ENCODE data around the gene ERRFI1. TPM values are rescaled to one million over a fixed set of nuclear protein-coding genes. Genes with fewer than 3 reads are reported as not detected.

ERRFI1 gene
- total RNA-seq, 2 experiments from 2014 or later = not detected

GRCh38 chr1:7989762-7990428 is 36.2 kb downstream of the ERRFI1 start:
- H3K9me2 ChIP-seq (ENCODE audit: insufficient read depth, low read length) = no peaks in the 10 kb centered on the region
- POLR2A ChIA-PET = interaction anchor here (0.7 kb wide), 1 partner anchor 159 kb away, joined by 3 read pairs; no protein-coding TSS in a partner anchor
- H4K20me1 ChIP-seq (ENCODE audit: insufficient read depth, low read length) = no peaks in the 10 kb centered on the region
- intact Hi-C loops (cut with micrococcal nuclease; ENCODE audit: unreplicated experiment) = no loop called here
- TF ChIP-seq, protein P1, sequence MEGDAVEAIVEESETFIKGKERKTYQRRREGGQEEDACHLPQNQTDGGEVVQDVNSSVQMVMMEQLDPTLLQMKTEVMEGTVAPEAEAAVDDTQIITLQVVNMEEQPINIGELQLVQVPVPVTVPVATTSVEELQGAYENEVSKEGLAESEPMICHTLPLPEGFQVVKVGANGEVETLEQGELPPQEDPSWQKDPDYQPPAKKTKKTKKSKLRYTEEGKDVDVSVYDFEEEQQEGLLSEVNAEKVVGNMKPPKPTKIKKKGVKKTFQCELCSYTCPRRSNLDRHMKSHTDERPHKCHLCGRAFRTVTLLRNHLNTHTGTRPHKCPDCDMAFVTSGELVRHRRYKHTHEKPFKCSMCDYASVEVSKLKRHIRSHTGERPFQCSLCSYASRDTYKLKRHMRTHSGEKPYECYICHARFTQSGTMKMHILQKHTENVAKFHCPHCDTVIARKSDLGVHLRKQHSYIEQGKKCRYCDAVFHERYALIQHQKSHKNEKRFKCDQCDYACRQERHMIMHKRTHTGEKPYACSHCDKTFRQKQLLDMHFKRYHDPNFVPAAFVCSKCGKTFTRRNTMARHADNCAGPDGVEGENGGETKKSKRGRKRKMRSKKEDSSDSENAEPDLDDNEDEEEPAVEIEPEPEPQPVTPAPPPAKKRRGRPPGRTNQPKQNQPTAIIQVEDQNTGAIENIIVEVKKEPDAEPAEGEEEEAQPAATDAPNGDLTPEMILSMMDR (conservative IDR thresholded peaks at IDR 0.05; ENCODE audit: low read length) = no peak
- TF ChIP-seq EZH2phosphoT487 (IDR thresholded peaks at IDR 0.05; ENCODE audit: borderline replicate concordance, low read depth, low read length) = no peak
- no peak overlapping the region for H3K27ac ChIP-seq (ENCODE audit: low read depth, low read length, poor library complexity, severe bottlenecking)
- CTCF ChIA-PET (ENCODE audit: unreplicated experiment) = no interaction called here
- H3K4me3 ChIP-seq (ENCODE audit: low read depth, low read length, poor library complexity, severe bottlenecking) = no peak overlapping the region
- no peak for DNase-seq (ENCODE audit: low spot score)
- no TSS peak for BruUV-seq (replicated peaks)
- H3K36me3 ChIP-seq (ENCODE audit: insufficient read depth, low read length) = peaks cover 27% of the 10 kb centered on the region
- H3K79me2 ChIP-seq (ENCODE audit: insufficient read depth, low read depth, low read length) = no peaks in the 10 kb centered on the region
- peaks cover 6% of the 10 kb centered on the region for H3K4me1 ChIP-seq (ENCODE audit: insufficient read depth, low read length, poor library complexity, severe bottlenecking)
- H3K9me3 ChIP-seq (ENCODE audit: low read length) = no peaks in the 10 kb centered on the region
- H2AFZ ChIP-seq (ENCODE audit: low read length) = no peak overlapping the region
- no peak overlapping the region for H3K4me2 ChIP-seq (ENCODE audit: low read length)

DNA sequence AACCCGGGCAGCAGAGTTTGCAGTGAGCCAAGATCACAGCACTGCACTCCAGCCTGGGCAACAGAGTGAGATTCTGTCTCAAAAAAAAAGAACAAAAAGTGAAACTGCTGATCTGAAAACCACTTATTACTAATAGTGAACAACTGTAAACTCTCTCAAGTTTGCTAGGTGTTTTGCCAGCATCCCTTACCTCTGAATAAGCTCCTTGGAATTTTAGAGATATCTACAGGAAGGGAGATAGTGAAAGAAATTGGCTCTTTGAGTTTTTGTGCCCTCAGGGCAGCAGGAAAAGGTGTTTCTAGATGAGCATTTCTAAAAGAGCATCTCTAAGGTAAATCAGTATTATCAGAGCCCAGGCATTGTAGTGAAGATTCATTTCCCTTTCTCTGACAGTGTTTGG is 37.5 kb downstream of the ERRFI1 start:
- H3K9me3 ChIP-seq (ENCODE audit: low read length) = no peaks in the 10 kb centered on the region
- no TSS peak for BruUV-seq (replicated peaks)
- POLR2A ChIA-PET = no interaction called here

GRCh38 chr1:7987528-7987927 is 38.6 kb downstream of the ERRFI1 start:
- H3K9me3 ChIP-seq (ENCODE audit: low read length) = no peaks in the 10 kb centered on the region
- H4K20me1 ChIP-seq (ENCODE audit: insufficient read depth, low read length) = no peaks in the 10 kb centered on the region; the same call in 1 of the 2 replicates
- peaks cover 51% of the 10 kb centered on the region for H3K36me3 ChIP-seq (ENCODE audit: insufficient read depth, low read length)
- H3K4me1 ChIP-seq (ENCODE audit: insufficient read depth, low read length, poor library complexity, severe bottlenecking) = no peaks in the 10 kb centered on the region
- no peak for DNase-seq (ENCODE audit: low spot score)
- H3K27ac ChIP-seq (ENCODE audit: low read depth, low read length, poor library complexity, severe bottlenecking) = no peak overlapping the region
- no TSS peak for BruUV-seq (replicated peaks)
- H3K4me3 ChIP-seq (ENCODE audit: low read depth, low read length, poor library complexity, severe bottlenecking) = no peak overlapping the region
- no peak overlapping the region for H2AFZ ChIP-seq (ENCODE audit: low read length)
- intact Hi-C loops (cut with micrococcal nuclease; ENCODE audit: unreplicated experiment) = no loop called here
- H3K79me2 ChIP-seq (ENCODE audit: insufficient read depth, low read depth, low read length) = no peaks in the 10 kb centered on the region
- TF ChIP-seq EZH2phosphoT487 (IDR thresholded peaks at IDR 0.05; ENCODE audit: borderline replicate concordance, low read depth, low read length) = no peak
- TF ChIP-seq, protein P1 (conservative IDR thresholded peaks at IDR 0.05; ENCODE audit: low read length) = no peak
- H3K4me2 ChIP-seq (ENCODE audit: low read length) = no peak overlapping the region
- ChIA-PET CTCF (ENCODE audit: unreplicated experiment) (no interaction called here), POLR2A (no interaction called here)
- H3K9me2 ChIP-seq (ENCODE audit: insufficient read depth, low read length) = no peaks in the 10 kb centered on the region

More for the DNA sequence above, 37.5 kb downstream of the ERRFI1 start:
- no peak for DNase-seq (ENCODE audit: low spot score)
- Histone ChIP-seq H3K79me2 (ENCODE audit: insufficient read depth, low read depth, low read length) (no peaks in the 10 kb centered on the region), H3K36me3 (ENCODE audit: insufficient read depth, low read length) (peaks cover 41% of the 10 kb centered on the region), H3K4me2 (ENCODE audit: low read length) (no peak overlapping the region), H3K4me1 (ENCODE audit: insufficient read depth, low read length, poor library complexity, severe bottlenecking) (peaks cover 1% of the 10 kb centered on the region), H3K27ac (ENCODE audit: low read depth, low read length, poor library complexity, severe bottlenecking) (no peak overlapping the region), H3K9me2 (ENCODE audit: insufficient read depth, low read length) (no peaks in the 10 kb centered on the region), H2AFZ (ENCODE audit: low read length) (no peak overlapping the region), H3K4me3 (ENCODE audit: low read depth, low read length, poor library complexity, severe bottlenecking) (no peak overlapping the region), H4K20me1 (ENCODE audit: insufficient read depth, low read length) (no peaks in the 10 kb centered on the region)
- TF ChIP-seq EZH2phosphoT487 (IDR thresholded peaks at IDR 0.05; ENCODE audit: borderline replicate concordance, low read depth, low read length) = no peak
- CTCF ChIA-PET (ENCODE audit: unreplicated experiment) = no interaction called here
- intact Hi-C loops (cut with micrococcal nuclease; ENCODE audit: unreplicated experiment) = no loop called here
